ENCODE measurements around the gene MECP2. TPM values are rescaled to one million over a fixed set of nuclear protein-coding genes. Genes with fewer than 3 reads are reported as not detected.
A peak's percentile ranks its signal among the peaks of the same experiment; 100 is the strongest.

MECP2 gene
- total and polyA plus RNA-seq, 10 of the 15 experiments (the other 5 are each of a cell fraction or from before 2014, with no cell fraction given): 1.3 to 32.7 (median 13.7) TPM

DNA sequence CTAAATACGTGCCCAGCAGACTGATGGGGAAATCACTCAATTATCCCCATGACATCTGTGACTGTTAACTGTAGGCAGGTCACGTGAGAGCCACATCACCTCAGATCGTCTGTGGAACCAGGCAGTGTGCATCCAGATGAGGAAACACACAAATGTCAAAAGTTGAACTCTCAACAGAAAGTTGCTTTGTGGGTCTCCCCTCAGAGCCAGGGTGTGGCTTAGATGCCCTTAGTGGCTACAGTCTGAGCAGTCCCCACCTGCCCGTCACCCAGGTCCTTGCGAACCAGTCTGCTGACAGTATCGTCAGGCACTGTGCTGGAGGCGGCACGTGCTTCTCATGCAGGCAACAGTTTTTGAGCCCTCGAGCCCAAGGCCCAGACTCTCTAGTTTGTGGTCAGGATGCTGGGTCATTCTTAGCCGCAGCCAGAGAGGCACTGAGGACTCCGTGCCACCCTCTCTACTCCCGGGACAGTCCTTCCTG lies 114.2 kb downstream of the MECP2 start:
- FAIRE-seq: no peak
- H3K79me2 ChIP-seq (ENCODE audit: control insufficient read depth, insufficient read depth, low read length): no peaks in the 10 kb centered on the region; the same call in 1 of the 2 replicates
- H4K20me1 ChIP-seq (ENCODE audit: control insufficient read depth, insufficient read depth): no peaks in the 10 kb centered on the region
- CTCF ChIA-PET: no interaction called here
- no peak for TF ChIP-seq KAT2A (conservative IDR thresholded peaks at IDR 0.05; ENCODE audit: control insufficient read depth, low read depth, low read length)
- TF ChIP-seq MTA3 (IDR thresholded peaks at IDR 0.05; ENCODE audit: borderline replicate concordance, low read length): no peak
- TF ChIP-seq RUNX3 (IDR thresholded peaks at IDR 0.05; ENCODE audit: low read length): peak; percentile 34
- no peak for TF ChIP-seq ZNF274 (IDR thresholded peaks at IDR 0.05; ENCODE audit: insufficient read depth, insufficient read length)
- TF ChIP-seq BHLHE40 (IDR thresholded peaks at IDR 0.05; ENCODE audit: borderline replicate concordance in 1 of 2, low read depth in 2 of 2, low read length in 1 of 2): peak in 1 of 2 experiments; percentile 45; a peak in 1 of 4 replicates
- TF ChIP-seq, protein P1, sequence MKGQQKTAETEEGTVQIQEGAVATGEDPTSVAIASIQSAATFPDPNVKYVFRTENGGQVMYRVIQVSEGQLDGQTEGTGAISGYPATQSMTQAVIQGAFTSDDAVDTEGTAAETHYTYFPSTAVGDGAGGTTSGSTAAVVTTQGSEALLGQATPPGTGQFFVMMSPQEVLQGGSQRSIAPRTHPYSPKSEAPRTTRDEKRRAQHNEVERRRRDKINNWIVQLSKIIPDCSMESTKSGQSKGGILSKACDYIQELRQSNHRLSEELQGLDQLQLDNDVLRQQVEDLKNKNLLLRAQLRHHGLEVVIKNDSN (IDR thresholded peaks at IDR 0.05; ENCODE audit: borderline replicate concordance, extremely low read length, insufficient read depth, low read depth, low read length): peak; percentile 8
- no peak for TF ChIP-seq ZNF384 (IDR thresholded peaks at IDR 0.05; ENCODE audit: borderline replicate concordance, low read depth, low read length)
- no peak overlapping the region for H3K4me2 ChIP-seq (ENCODE audit: control insufficient read depth, insufficient read depth)
- peaks cover 39% of the 10 kb centered on the region for H3K4me1 ChIP-seq (ENCODE audit: control insufficient read depth, insufficient read depth, low read length)
- 77% methylated on average over 12 of the region's 12 CpGs for WGBS (ENCODE audit: insufficient coverage, insufficient replicate concordance, low lambda C conversion rate, missing lambda C conversion rate)
- no TSS peak for BruUV-seq (replicated peaks)
- POLR2A ChIA-PET: no interaction called here
- no peaks in the 10 kb centered on the region; the same call in 1 of the 3 replicates for H3K9me3 ChIP-seq (replicated peaks; ENCODE audit: control insufficient read depth, insufficient read depth, low read length)
- SMC1A ChIA-PET (ENCODE audit: uncharacterized antibody, unreplicated experiment): no interaction called here
- no peak for ATAC-seq
- RAD21 ChIA-PET (ENCODE audit: unreplicated experiment): no interaction called here
- no peaks in the 10 kb centered on the region for H3K36me3 ChIP-seq (ENCODE audit: control insufficient read depth in 2 of 2, insufficient read depth in 2 of 2, low read length in 1 of 2)
- no peak overlapping the region for H3K4me3 ChIP-seq
- intact Hi-C loops (cut with micrococcal nuclease; ENCODE audit: unreplicated experiment) (no loop called here), in situ Hi-C loops (cut with MboI) (loop anchor here (10.0 kb wide), 1 partner anchor 59 kb away; the partner anchor contains the start of gene ARHGAP4)
- no peak overlapping the region; the same call in 1 of the 2 replicates for H3K27ac ChIP-seq (ENCODE audit: control insufficient read depth, insufficient read depth)
- H3K9ac ChIP-seq (ENCODE audit: control insufficient read depth, insufficient read depth, low read length): no peak overlapping the region
- DNase-seq (ENCODE audit: low read depth, low spot score): no peak
- H2AFZ ChIP-seq (ENCODE audit: control insufficient read depth, low read depth, low read length): no peak overlapping the region
- H3K27me3 ChIP-seq (replicated peaks in 1 of 2; ENCODE audit: control insufficient read depth in 2 of 2, insufficient read depth in 2 of 2, low read length in 1 of 2): no peaks in the 10 kb centered on the region

Measured in GM12878 (cell line).